SKM-1 treated with dmso at 0.1 percent for 144 hours (cell line): ENCODE measurements around the gene SLC35E2B.
"Not testable (repeated sequence)": the region's sequence is repeated elsewhere in the genome, so short reads cannot be mapped to it uniquely, and the experiment has no call there.

Source experiments
- DNase-seq: peaks from one replicate; lab custom pipeline; 2025; ENCODE audit not compliant: unreplicated experiment; lab: John Stamatoyannopoulos, UW

SLC35E2B gene

DNA sequence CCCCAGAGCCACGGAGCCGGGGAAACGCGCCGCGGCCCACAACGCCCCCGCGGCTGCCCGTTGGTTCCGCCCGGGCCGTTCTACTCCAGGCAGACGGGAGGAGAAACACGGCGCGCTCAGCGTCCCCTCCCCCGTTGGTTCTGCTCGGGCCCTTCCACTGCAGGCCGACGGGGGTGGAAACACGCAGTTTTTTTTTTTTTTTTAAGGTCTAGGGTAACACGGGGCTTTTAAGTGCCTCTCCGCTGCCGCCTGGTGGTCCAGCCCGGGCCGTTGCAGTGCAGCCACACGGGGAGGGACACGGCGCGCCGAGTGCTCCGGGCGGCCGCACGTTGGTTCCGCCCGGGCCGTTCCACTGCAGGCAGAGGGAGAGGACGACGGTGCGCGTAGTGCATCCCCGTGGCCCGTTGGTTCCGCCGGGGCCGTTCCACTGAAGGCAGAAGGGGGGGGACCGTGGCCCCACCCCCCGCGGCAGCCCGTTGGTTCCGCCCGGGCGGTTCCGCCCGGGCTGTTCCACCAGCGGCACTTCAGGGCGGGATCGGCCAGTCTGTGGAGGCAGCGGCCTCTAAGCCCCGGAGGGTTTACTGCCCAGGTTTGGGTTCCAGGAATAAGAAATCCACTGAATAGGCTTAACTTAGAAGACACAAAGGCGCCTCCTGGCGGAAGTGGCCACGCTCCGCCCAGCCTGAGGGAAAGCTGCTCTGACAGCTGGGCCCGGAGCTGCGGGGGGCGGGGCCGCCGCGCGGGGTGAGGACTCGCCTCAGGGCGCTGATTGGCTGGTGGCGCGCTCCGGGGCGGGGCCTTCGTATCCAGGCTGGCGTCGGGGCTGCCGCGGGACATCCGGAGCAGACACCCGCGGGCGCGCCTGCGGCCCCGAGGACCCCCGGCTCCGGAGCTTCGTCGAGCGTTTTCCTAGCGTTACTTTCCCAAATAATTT is at the start of gene SLC35E2B:
TSS of gene SLC35E2B (minus strand) at position 82 of the 934 bp plus-strand sequence. CDS start 16,096 bp downstream, outside the sequence.
- peak; percentile 73 for DNase-seq

DNA sequence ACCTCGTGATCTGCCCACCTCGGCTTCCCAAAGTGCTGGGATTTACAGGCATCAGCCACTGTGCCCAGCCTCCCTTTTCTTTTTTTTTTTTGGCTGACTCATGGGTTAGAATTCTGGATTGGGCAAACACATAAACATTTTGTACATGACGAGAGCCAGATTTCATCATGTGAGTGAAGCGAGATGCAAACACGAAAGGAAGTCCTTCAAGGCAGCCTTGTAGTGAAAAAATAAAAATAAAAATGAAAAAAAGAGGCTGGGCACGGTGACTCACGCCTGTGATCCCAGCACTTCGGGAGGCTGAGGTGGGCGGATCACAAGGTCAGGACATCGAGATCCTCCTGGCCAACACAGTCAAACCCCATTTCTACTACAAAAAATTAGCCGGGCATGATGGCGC is 48.4 kb upstream of the SLC35E2B start:
- not testable (repeated sequence) for DNase-seq

GRCh38 chr1:1738799-1739337 is 46.3 kb upstream of the SLC35E2B start:
- DNase-seq: not testable (repeated sequence)

GRCh38 chr1:1737675-1738590 is 45.3 kb upstream of the SLC35E2B start:
- DNase-seq: not testable (repeated sequence)

DNA sequence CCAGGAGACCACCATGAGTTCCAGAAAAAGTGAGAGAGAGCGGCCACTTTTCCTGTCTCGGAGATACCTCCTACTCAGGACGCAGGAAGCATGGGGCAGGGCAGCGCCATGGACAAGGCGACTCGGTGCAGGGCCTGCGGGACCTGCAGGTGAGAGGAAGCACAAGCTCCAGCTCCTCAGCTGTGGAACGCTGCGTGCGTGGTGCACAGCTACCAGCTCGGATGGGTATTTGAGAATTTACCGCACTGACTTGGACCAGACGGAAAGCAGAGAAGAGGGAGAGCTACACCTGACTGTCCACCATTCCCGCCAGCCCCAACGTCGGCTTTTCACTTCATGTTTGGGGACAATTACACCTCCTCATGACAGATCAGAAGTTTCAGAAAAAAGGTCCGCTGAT is 39.8 kb upstream of the SLC35E2B start:
- no peak for DNase-seq

DNA sequence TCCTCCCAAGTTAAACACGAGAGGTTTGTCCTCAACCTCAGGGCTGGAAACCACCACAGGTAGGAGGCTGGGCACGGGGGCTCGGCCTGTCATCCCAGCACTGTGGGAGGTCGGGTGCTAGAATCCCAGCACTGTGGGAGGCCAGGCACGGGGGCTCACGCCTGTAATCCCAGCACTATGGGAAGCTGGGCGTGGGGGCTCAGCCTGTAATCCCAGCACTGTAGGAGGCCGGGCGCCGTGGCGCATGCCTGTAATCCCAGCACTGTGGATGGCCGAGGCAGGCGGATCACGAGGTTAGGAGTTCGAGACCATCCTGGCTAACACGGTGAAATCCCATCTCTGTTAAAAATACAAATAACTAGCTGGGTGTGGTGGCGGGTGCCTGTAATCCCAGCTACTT is 38.3 kb upstream of the SLC35E2B start:
- DNase-seq: no peak

DNA sequence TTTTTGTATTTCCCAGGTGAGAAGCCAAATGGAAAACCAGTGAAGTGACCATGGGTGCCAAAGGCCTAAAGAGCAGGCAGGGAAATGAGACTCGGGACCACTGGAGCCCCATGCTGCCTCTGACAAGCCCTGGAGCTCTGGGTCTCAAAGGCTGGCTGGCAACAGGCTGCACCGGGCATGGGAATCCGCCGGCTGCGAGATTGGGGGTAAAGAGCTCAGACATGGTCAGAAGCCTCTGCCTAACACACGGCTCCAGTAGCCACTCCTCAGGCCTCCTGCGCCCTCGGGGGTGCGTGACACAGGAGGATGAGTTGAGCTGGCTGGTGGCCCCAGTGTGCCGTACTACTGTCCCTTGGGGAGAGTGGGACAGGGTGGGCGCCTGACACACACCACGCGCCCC is 37.6 kb upstream of the SLC35E2B start:
- not testable (repeated sequence) for DNase-seq

GRCh38 chr1:1729116-1729816 is 36.7 kb upstream of the SLC35E2B start:
- not testable (repeated sequence) for DNase-seq

DNA sequence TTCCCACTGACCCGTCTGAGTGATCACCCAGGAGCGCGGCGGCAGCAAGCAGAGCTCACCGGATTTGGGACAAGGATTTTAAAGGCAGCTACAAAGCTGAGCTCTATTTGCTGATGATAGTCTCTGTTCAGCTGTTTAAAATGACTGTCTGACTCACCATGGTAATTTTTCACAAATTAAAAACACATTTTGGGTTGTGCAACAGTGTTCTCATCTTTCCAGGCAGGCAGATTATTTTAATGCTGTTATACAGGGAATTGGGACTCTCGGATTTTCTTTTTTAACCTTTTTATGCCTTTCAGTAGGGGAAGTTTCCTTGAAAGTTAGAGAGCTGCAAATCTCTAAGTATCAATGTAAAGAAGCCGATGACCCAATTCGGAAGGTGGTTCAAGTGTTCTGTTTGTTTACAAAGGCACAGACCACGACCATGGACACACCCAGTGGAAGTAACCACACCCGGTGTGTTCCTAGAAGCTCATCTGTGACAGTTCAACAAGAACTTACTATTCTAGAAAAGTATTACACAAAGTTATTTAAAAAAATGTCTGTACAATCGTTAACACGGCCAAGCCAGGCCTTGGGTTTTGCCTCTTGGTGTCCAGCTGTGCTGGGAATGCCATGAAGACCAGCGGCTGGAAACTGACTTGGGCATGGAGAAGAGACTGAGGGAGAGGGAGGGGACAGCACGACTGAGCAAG is 35.9 kb upstream of the SLC35E2B start:
- not testable (repeated sequence) for DNase-seq

DNA sequence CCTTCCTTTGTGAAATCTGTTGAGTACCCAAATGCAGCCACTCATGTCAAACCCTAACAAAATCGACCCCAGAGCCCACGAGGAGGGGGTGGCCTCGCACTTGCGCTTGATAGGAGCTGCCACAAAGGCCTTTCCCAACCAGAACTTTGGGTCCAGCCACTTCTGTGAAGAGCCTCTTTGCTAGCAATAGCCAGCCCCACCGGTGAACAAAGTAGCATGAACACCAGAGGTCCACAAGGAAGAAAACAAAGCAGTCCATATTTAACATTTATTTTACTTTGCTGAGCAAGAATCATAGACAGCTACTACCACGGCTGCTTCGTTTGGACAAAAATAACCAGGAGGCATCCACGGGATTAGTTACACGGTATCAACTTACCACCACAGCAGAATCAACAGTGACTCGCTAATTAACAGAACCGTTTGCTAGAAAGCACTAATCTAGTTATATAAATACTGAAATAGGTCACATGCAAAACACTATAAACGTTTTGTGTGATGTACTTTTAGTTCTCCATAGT is 34.6 kb upstream of the SLC35E2B start:
- not testable (repeated sequence) for DNase-seq

GRCh38 chr1:1726088-1726487 is 33.5 kb upstream of the SLC35E2B start:
- not testable (repeated sequence) for DNase-seq

GRCh38 chr1:1724035-1724864 is 31.7 kb upstream of the SLC35E2B start, which contains the start of gene CDK11A:
Gene CDK11A (minus strand): TSS chr1:1724357. CDS start chr1:1722818, 1,539 bp downstream.
- peak; percentile 97 for DNase-seq

DNA sequence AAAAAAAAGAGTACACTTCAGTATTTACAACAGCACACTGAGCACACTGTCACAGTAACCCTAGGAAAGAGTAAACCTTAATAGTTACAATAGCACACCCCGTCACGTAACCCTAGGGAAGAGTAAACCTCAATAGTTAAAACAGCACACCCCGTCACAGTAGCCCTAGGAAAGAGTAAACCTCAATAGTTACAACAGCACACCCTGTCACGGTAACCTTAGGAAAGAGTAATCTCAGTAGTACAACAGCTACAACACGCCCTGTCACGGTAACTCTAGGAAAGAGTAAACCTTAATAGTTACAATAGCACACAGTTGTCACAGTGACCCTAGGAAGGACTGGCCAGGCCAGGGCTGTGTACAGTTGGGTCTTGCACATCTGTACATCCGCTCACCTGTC is 28.6 kb upstream of the SLC35E2B start:
- no peak for DNase-seq

- DNase-seq: not testable (repeated sequence)
Measured at GRCh38 chr1:1715109-1715883, 22.7 kb upstream of the SLC35E2B start.

- DNase-seq: not testable (repeated sequence)
Measured at GRCh38 chr1:1707897-1708296, 15.3 kb upstream of the SLC35E2B start.

- not testable (repeated sequence) for DNase-seq
Measured at GRCh38 chr1:1707241-1707640, 14.6 kb upstream of the SLC35E2B start.

- DNase-seq: not testable (repeated sequence)
Measured at GRCh38 chr1:1705623-1706022, 13.0 kb upstream of the SLC35E2B start.
